Prostate gland (tissue), 2 donors: ENCODE measurements around the gene ZNF37A.

Experiments used
- POLR2A ChIP-seq: fragments of 450-650 bp; IDR thresholded peaks from one replicate; pipeline ENCODE4 v1.6.1; 2016; ENCODE audit warnings: antibody characterized with exemption, mild to moderate bottlenecking
- POLR2AphosphoS5 ChIP-seq: sonication (generic); formaldehyde crosslinking; IDR thresholded peaks from one replicate; pipeline ENCODE4 v1.6.1; 2017; ENCODE audit warnings: antibody characterized with exemption
- TF ChIP-seq, protein P1 (sequence below), 4 experiments: fragments of 200-600 bp in 2 of 4; fragments of 450-650 bp in 2 of 4; sonication (generic) in 2 of 4; IDR thresholded peaks; 1 replicate in 3 of 4; 2 replicates in 1 of 4; pipeline ENCODE4 v1.5.1; 2016 to 2019; ENCODE audit warnings: antibody characterized with exemption in 4 of 4, mild to moderate bottlenecking in 2 of 4, moderate library complexity in 2 of 4

DNA sequence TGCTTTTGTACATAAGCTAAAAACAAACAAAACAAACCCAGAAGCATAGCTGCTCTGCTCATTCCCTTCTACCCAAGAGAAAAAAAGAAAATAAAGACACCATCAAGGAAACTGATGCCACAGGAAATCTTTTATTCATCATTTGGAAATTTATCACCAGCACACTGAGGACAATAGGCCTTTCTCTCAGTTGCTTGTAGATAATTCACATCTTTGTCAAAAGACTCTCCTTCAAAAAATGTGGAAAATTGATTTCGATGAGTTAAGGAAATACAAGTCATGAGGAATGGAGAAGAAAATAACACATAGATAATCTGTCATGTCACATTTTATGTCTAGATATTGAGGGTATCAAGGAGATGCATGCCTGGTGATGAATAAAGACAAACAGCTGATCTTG lies 53.5 kb downstream of the ZNF37A start:
- TF ChIP-seq, protein P1, sequence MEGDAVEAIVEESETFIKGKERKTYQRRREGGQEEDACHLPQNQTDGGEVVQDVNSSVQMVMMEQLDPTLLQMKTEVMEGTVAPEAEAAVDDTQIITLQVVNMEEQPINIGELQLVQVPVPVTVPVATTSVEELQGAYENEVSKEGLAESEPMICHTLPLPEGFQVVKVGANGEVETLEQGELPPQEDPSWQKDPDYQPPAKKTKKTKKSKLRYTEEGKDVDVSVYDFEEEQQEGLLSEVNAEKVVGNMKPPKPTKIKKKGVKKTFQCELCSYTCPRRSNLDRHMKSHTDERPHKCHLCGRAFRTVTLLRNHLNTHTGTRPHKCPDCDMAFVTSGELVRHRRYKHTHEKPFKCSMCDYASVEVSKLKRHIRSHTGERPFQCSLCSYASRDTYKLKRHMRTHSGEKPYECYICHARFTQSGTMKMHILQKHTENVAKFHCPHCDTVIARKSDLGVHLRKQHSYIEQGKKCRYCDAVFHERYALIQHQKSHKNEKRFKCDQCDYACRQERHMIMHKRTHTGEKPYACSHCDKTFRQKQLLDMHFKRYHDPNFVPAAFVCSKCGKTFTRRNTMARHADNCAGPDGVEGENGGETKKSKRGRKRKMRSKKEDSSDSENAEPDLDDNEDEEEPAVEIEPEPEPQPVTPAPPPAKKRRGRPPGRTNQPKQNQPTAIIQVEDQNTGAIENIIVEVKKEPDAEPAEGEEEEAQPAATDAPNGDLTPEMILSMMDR (IDR thresholded peaks at IDR 0.05), result no peak
- TF ChIP-seq POLR2A (no peak), POLR2AphosphoS5 (no peak)
